ENCODE data around the gene CPNE1.

Gene CPNE1

DNA sequence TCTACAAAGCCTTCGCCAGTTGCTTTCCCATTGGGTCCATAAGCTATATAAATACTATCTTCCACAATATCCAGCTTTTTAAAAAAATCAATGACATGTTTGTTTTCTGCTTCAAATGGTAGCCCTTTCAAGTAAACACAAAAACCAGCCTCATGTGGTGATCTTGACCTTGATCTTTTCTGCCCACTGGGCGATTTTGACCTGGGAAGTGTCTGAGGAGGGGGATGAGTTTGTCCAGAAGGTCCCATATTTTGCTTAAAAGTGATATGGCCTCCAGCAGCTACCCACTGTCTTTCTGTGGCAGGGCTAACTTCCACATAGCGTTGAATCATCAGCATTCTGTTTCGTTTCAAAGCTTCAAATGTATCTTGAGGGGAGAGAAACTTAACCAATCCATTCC, 10.8 kb downstream of the CPNE1 start:
- no peak for DNase-seq (ENCODE audit: low read depth, low spot score)

GRCh38 chr20:35653430-35653734, 11.3 kb downstream of the CPNE1 start:
- no peak for DNase-seq (ENCODE audit: low read depth, low spot score)

DNA sequence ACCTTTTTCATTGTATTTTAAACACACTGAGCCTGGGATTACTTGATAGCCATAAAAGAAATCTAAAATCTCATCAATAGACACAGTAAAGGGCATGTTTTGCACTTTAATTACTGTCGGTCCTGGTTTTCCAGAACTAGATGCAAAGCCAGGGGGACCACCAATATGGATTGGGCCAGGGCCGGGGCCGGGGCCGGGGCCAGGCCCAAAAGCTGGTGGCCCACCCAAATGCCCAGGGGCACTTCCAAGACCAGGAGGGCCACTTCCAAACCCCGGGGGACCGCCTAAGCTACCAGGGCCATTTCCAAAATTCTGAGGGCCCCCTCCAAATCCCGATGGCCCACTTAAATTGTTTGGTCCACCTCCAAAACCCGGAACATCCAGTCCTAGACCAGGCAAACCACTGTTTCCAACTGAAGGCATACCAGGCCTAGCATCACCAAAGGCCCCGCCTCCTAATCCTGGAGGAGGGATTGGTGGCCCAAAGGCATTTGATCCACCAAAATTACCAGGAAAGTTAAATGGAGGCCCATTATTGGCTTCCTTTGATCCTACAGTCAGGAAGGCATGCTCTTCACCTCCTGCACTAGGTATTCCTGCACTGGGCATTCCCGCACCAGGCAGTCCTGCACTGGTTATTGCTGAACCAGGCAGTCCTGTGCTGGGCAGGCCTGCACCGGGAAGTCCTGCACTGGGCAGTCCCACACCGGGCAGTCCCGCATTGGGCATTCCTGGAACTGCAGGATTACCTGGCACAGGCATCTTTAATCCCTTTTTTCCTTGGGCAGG, 11.9 kb downstream of the CPNE1 start:
- no peak for DNase-seq (ENCODE audit: low read depth, low spot score)

GRCh38 chr20:35651958-35652357, 12.7 kb downstream of the CPNE1 start:
- DNase-seq (ENCODE audit: low read depth, low spot score): no peak

DNA sequence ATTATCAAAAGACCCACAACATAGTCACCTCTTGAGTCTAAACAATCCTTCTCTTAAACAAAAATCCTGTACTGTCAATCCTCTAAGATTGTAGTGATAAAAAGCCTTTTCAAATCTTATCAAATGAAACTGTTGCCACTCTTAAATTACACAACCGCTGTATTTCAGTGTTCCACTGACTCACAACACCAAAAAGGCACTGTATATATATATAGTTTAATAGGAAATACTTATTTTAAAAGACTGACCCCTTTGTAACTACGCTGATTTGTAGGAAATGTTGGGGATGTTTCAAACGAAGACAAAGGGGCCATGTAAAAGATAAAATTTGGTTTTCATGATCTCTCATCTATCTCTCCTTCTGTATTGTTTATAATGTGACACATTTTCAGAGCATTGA, 14.1 kb downstream of the CPNE1 start:
- DNase-seq (ENCODE audit: low read depth, low spot score): no peak

- no peak for DNase-seq (ENCODE audit: low read depth, low spot score)
Observed at GRCh38 chr20:35648836-35649235, 15.9 kb downstream of the CPNE1 start.

GRCh38 chr20:35644806-35645205, 19.9 kb downstream of the CPNE1 start:
- no peak for DNase-seq (ENCODE audit: low read depth, low spot score)

- no peak for DNase-seq (ENCODE audit: low read depth, low spot score)
Observed at GRCh38 chr20:35643045-35643444, 21.7 kb downstream of the CPNE1 start.

GRCh38 chr20:35641743-35642142, 23.0 kb downstream of the CPNE1 start:
- no peak for DNase-seq (ENCODE audit: low read depth, low spot score)

GRCh38 chr20:35640724-35641123, 24.0 kb downstream of the CPNE1 start:
- no peak for DNase-seq (ENCODE audit: low read depth, low spot score)

DNA sequence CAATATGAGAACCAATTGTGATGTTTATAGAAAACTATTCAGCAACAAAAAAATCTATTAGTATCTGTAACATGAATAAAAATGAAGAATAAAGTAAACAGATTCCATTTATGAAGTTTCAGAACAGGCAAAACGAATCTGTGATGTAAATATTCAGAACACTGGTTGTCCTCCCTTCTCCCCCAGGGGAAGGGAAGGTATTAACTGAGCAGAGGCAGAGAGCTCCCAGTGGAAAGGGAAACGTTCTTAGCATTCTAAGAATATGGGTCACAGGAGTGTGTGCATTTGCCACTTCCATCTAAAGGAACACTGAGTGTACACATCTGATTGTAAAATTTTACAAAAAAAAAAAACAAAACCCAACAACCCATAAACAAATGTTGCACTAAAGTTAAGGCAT, 25.9 kb downstream of the CPNE1 start:
- no peak for DNase-seq (ENCODE audit: low read depth, low spot score)

DNA sequence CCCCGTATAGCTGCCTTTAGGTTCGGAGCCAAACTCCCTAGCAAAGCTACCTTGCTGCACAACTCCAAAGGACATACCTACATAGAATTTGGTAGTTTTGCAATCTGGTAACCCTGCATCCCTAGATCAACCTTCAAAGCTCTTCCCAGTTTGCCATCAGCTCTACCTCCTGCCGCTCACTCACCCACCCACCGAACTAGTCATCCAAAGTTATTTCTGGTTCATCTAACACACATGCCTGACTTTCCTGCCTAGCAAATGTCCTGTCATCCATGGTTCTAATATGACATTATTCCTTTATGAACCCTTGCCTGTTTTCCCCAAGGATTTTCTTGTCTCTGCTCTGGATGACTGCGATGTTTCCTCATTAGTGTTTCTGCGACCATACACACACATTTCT, 27.4 kb downstream of the CPNE1 start:
- no peak for DNase-seq (ENCODE audit: low read depth, low spot score)

- no peak for DNase-seq (ENCODE audit: low read depth, low spot score)
Observed at GRCh38 chr20:35636095-35636494, 28.6 kb downstream of the CPNE1 start.

DNA sequence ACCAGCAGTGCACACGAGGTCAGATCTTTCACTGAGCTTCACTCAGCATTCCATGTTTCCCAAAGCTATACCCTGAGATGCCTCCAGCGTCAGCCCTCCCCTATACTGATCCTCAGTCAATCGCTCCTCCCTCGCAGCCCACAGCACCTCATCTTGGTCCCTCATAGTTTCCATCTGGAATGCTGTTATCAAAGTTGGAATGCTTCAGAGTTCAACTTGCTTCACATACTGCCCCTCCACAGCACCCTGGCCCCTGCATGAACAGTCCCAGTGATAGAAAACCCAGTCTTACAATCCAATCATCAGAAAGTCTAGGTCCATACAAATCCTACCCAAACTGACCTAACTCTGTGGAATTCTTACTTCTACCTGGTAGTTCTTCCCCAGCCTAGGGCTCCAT, 29.0 kb downstream of the CPNE1 start:
- DNase-seq (ENCODE audit: low read depth, low spot score): no peak

DNA sequence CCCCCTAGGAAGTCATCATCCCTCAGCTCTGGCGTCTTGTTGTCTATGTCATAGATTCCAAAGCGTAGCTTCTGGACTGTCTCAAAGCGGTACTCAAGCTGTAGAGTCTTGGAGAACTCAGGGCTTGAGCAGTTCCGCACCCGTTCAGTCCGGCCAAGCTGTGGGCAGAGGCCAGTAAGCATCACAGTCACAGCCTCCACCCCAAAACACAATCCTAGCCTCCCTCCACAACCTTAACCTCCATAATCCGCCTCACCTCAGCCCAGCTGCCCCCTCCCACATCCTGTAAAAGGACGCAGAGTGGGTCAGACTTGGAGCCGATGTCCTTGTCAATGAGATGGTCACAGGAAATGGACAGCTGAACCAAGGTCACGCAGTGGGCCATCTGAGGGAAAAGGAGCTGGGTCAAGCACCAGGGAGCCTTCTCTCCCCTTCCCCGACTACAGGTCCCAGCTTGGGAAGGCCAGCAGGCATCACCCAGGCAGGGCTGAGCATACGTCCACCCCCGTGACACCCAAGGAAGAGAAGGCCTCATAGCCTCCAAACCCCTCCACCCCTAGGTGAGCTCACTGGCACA, 32.1 kb downstream of the CPNE1 start:
- no peak for DNase-seq (ENCODE audit: low read depth, low spot score)

GRCh38 chr20:35630636-35631035, 34.1 kb downstream of the CPNE1 start:
- DNase-seq (ENCODE audit: low read depth, low spot score): no peak

GRCh38 chr20:35629427-35630145, 35.1 kb downstream of the CPNE1 start:
- DNase-seq (ENCODE audit: low read depth, low spot score): no peak

GRCh38 chr20:35627121-35627520, 37.6 kb downstream of the CPNE1 start:
- no peak for DNase-seq (ENCODE audit: low read depth, low spot score)

- no peak for DNase-seq (ENCODE audit: low read depth, low spot score)
Observed at GRCh38 chr20:35626386-35627001, 38.2 kb downstream of the CPNE1 start.

DNA sequence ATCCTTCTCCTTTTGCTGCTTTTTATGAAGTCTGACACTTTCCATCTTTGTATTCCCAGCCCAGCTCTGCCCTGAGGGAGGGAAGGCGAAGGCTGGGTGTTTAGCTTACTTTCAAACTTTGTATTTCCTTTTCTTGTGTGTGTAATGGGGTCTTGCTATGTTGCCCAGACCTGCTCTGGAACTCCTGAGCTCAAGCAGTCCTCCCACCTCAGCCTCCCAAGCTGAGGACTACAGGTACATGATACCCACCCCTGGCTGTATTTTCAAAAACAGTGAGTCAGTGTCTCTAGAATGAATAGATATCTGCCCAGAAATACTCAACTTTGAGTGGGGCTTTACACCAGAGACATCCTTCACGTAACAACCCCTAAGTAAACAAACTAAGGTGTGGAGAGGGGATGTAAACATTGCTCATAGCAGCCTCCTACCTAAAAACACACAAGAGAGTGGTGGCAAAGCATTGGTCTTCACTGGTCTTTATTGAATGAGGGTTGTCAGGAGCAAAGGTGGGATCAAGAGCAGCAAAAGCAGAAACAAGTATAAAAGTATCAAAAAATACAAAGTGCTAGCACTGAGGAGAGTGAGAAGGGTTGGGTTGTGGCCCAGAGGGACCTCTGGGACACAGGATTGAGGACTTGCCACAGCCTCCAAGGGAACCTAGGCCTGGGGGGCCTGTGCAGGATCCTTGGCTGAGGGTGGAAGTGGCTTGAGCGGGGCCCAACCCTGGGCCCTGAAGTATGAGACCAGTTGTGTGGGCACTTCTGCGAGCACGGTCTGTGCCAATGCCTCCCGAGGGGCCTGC, 38.9 kb downstream of the CPNE1 start:
- no peak for DNase-seq (ENCODE audit: low read depth, low spot score)

GRCh38 chr20:35621560-35621946, 43.1 kb downstream of the CPNE1 start:
- no peak for DNase-seq (ENCODE audit: low read depth, low spot score)
